Erythroblast (primary cell): ENCODE results near the gene KCND3.

Experiments used
- DNase-seq, 2 experiments: peaks; one replicate each; lab custom pipeline; 2025; lab: John Stamatoyannopoulos, UW
- GATA1 ChIP-seq: IDR thresholded peaks from 2 replicates; pipeline ENCODE4 v1.6.1; 2011; ENCODE audit warnings: low read depth, mild to moderate bottlenecking, control low read depth, low read length, moderate library complexity
- POLR2A ChIP-seq: IDR thresholded peaks from 2 replicates; pipeline ENCODE4 v1.6.1; 2011; ENCODE audit warnings: mild to moderate bottlenecking, low read length

The KCND3 gene

GRCh38 chr1:112001436-112001835 lies 12.0 kb upstream of the KCND3 start:
- no peak for TF ChIP-seq GATA1
- no peak for DNase-seq

GRCh38 chr1:112000048-112000447 lies 10.6 kb upstream of the KCND3 start:
- DNase-seq = no peak
- TF ChIP-seq POLR2A = no peak
- no peak for TF ChIP-seq GATA1

- no peak for DNase-seq
- no peak for TF ChIP-seq GATA1
- TF ChIP-seq POLR2A = no peak
Observed at GRCh38 chr1:111998332-111998731, 8.9 kb upstream of the KCND3 start.

DNA sequence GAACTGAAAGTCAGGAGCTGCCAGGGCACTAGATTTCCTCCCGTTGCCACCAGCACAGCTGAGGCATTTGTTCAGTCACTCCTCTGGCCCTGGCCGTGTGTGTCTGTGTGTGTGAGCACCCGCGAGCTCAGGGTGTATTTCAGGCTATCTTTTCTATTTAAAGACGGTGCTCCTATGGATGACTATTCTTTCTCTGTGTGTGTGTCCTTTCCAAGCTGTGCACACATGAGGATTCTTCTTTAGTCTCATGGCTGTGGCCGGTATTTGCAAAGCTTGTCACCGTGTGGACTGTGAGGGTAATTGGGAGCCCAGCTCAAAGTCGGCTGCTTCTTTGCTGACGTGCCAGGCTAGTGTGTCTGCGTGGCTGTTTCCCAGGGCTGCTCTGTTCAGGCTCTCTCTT lies 3.0 kb upstream of the KCND3 start:
- no peak for TF ChIP-seq POLR2A
- no peak for TF ChIP-seq GATA1
- no peak for DNase-seq

DNA sequence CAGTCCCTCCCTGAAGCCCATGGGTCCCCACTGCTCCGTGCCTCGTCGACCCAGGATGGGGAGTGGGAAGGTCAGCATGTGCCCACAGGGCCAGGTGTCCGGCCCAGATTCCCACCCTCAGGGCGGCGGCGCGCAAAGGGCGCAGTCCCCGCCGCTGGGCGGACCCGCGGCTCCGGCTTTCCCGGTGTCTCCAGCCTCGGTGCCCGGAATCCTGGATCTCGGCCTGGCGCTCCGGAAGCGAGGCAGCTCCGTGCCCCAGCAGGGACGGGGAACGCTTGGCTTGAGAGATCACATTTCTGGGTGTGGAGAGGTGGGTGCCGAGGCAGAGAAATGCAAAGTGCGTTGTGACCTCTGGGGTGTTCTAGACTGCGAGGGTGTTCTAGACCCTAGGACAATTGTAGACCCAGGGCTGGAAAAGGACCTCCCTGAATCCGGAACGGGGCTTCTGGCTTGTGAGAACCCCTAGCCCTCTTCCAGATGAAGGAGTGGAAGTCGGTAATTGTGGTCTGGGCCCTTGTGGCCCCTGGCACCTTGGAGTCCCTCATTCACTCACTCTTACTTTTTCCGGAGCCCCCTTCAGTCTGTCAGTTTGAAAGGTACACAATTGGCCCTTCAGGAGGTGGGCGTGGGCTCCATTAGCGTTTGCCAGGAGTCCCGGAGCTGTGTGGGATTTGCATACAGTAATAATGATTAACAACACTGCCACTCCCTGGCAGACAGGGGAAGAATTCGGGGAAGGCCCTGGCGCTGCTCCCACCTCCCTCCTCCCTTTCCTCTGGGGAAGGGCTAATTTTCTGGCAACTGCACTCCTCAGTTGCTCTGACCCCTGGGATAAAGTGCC lies 1.6 kb upstream of the KCND3 start:
- no peak for DNase-seq
- TF ChIP-seq GATA1 (no peak), POLR2A (no peak)

DNA sequence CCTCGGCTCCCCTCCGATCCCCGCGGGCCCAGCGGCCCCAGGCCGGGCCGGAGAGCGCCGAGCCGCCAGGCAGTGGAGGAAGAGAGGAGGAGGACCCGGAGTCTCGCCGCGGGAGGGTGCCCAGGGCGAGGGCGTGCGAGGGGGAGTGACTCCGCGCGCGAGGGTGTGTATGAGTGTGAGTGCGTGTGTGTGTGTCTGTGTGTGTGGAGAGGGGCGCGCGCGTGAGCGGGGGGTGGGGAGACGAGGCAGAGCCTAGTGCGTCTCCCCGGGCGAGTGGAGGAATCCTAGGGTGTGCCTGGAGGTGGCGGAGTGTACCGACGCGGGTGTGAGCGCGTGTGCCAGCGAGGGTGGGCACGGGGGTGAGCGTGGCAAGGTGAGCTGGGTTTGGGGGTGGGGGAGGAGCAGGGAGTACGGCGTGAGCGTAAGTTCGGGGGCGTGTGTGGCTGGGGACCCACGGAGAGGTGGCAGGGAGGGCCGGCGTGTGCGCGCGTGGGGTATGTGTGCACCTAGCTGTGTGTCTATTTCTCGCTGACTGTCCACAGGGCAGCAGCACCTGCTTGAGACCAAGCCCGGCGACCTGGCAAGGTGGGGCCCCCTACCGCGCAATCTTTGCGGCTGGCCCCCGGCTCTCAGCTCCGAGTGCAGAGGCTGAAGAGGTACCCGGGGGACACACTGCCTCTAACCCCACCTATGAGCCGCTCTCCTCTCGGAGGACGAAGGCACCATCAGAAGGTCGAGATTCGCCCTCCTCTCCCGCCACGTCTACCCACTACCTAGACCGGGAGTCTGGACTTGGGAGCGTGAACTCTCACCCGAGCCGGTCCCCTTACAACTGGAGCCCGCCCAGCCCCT lies 784 bp upstream of the KCND3 start:
- TF ChIP-seq GATA1 (no peak), POLR2A (no peak)
- DNase-seq = no peak

GRCh38 chr1:111988743-111989453 lies 570 bp downstream of the KCND3 start:
- no peak for TF ChIP-seq GATA1
- no peak for TF ChIP-seq POLR2A
- DNase-seq = no peak

GRCh38 chr1:111988377-111988742 lies 1.1 kb downstream of the KCND3 start:
- TF ChIP-seq GATA1 (no peak), POLR2A (no peak)
- DNase-seq = no peak

DNA sequence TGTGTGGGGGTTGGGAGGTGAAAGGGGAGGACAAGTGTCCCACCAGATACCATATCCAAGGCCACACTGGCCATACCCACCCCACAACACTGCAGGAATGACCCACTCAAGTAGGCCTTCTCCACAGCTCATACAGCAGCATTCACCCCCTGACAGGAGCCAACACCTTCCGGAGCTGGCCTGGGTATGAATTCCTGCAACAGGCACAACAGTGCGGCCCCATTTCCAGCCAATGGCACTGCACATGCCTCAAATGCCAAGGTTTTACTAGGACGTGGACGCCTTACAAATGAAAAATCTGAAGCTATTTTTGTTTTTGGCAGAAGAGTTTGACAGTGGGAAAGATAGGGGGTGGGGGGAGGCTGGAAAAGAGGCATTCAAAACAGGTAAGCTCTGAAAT lies 2.0 kb downstream of the KCND3 start:
- no peak for DNase-seq
- TF ChIP-seq POLR2A (no peak), GATA1 (no peak)

DNA sequence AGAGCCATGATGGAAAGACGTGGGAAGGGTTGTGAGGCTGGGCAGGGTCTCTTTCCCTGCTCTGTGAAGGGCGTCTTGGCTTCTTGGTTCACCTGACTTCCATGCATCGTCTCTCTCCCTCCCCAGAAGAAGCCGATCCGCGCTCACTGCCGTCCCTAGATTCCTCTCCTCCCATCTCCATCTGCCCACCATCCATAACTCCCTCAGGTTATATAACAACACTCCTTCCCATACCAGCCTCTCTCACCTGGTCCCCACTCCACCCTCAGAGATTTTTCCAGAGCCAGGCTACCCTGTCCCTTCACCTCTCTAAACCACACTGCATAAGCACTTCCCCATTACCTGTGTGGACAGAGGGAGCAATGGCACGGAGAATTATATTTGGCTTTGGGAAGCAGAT lies 6.0 kb downstream of the KCND3 start:
- TF ChIP-seq GATA1 (no peak), POLR2A (no peak)
- DNase-seq = no peak

- no peak for DNase-seq
- no peak for TF ChIP-seq GATA1
- no peak for TF ChIP-seq POLR2A
Observed at GRCh38 chr1:111982428-111982827, 7.0 kb downstream of the KCND3 start.

- no peak for DNase-seq
- TF ChIP-seq GATA1 (no peak), POLR2A (no peak)
Observed at GRCh38 chr1:111981871-111982270, 7.6 kb downstream of the KCND3 start.

DNA sequence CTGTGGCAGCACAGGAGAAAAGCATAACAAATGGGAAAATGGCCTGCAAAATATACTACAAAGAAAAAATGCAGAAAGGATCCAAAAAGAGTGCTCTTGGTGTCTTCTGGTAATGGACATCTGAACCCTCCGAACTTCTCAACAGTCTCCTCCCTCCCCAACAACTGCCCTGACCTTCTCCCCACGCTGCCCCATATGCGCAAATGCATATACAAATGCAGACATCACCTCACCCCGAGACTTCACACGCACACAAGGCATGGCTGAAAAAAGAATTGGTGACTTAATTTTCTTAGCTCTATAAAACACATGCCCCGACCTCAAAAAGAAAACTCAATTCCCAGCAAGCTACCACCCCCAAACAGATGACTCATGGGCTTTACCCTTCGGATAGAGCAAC lies 8.4 kb downstream of the KCND3 start:
- no peak for TF ChIP-seq GATA1
- no peak for TF ChIP-seq POLR2A
- DNase-seq = no peak

- DNase-seq = no peak
- TF ChIP-seq GATA1 (no peak), POLR2A (no peak)
Observed at GRCh38 chr1:111980686-111981085, 8.8 kb downstream of the KCND3 start.
